GM23248 (cell line): ENCODE measurements around the gene JOSD2.

Experiments
- EZH2 ChIP-seq: fragments of 200-600 bp; sonication (generic); IDR thresholded peaks from 2 replicates; pipeline ENCODE4 v1.6.1; 2018; ENCODE audit warnings: antibody characterized with exemption, mild to moderate bottlenecking; ENCODE audit not compliant: insufficient read depth, poor library complexity, severe bottlenecking
- EZH2phosphoT487 ChIP-seq: fragments of 200-600 bp; sonication (generic); IDR thresholded peaks from 2 replicates; pipeline ENCODE4 v1.6.1; 2018; ENCODE audit warnings: antibody characterized with exemption, moderate library complexity, mild to moderate bottlenecking, low read depth; ENCODE audit not compliant: insufficient read depth

GRCh38 chr19:50522881-50523280 lies 11.9 kb upstream of the JOSD2 start:
- no peak for TF ChIP-seq EZH2
- TF ChIP-seq EZH2phosphoT487 = no peak
